Stromal cell of bone marrow (primary cell): ENCODE data around the gene CCDC90B.

Source experiments
- DNase-seq: peaks from one replicate; pipeline ENCODE4 v3.0.0-alpha.2; 2012; ENCODE audit warnings: low read depth

CCDC90B gene

GRCh38 chr11:83235825-83236224, 50.3 kb downstream of the CCDC90B start:
- DNase-seq: no peak

- DNase-seq: no peak
Measured at GRCh38 chr11:83223457-83223856, 62.7 kb downstream of the CCDC90B start.

- no peak for DNase-seq
Measured at GRCh38 chr11:83222499-83222898, 63.7 kb downstream of the CCDC90B start.

- no peak for DNase-seq
Measured at GRCh38 chr11:83221694-83222093, 64.5 kb downstream of the CCDC90B start.

- no peak for DNase-seq
Measured at GRCh38 chr11:83220260-83220659, 65.9 kb downstream of the CCDC90B start.

GRCh38 chr11:83219095-83219494, 67.1 kb downstream of the CCDC90B start:
- DNase-seq: no peak
